Hepatocyte (in vitro differentiated cells): Measurements from ENCODE around the gene MYRF. TPM values are rescaled to one million over a fixed set of nuclear protein-coding genes. Genes with fewer than 3 reads are reported as not detected.

ENCODE experiments used
- DNase-seq: peaks from one replicate; pipeline ENCODE4 v3.0.0-alpha.2; 2016; ENCODE audit warnings: low spot score
- H2AFZ ChIP-seq: fragments of 200-600 bp; sonication (generic); 2 replicates; pipeline ENCODE4 v1.6.0; 2016; ENCODE audit warnings: antibody characterized with exemption, mild to moderate bottlenecking
- H3K27ac ChIP-seq: fragments of 200-600 bp; sonication (generic); 2 replicates; pipeline ENCODE4 v1.5.1; 2016; ENCODE audit warnings: mild to moderate bottlenecking
- H3K27me3 ChIP-seq: fragments of 200-600 bp; sonication (generic); 2 replicates; pipeline ENCODE4 v1.6.1; 2016
- H3K36me3 ChIP-seq: fragments of 200-600 bp; sonication (generic); replicated peaks from 2 replicates; pipeline ENCODE4 v1.5.1; 2016; ENCODE audit warnings: low read depth; ENCODE audit not compliant: insufficient read depth
- H3K4me1 ChIP-seq: fragments of 200-600 bp; sonication (generic); 2 replicates; pipeline ENCODE4 v1.5.1; 2016; ENCODE audit warnings: mild to moderate bottlenecking, moderate library complexity; ENCODE audit not compliant: insufficient read depth
- H3K4me2 ChIP-seq: fragments of 200-600 bp; sonication (generic); 2 replicates; pipeline ENCODE4 v1.6.0; 2016
- H3K4me3 ChIP-seq: fragments of 200-600 bp; sonication (generic); 2 replicates; pipeline ENCODE4 v1.5.1; 2016; ENCODE audit warnings: mild to moderate bottlenecking
- H3K79me2 ChIP-seq: fragments of 200-600 bp; sonication (generic); 2 replicates; pipeline ENCODE4 v1.6.0; 2017; ENCODE audit warnings: mild to moderate bottlenecking
- H3K9me2 ChIP-seq: fragments of 200-600 bp; sonication (generic); replicated peaks from 2 replicates; pipeline ENCODE4 v1.6.0; 2017; ENCODE audit warnings: mild to moderate bottlenecking; ENCODE audit not compliant: insufficient read depth
- H3K9me3 ChIP-seq: fragments of 200-600 bp; sonication (generic); 2 replicates; pipeline ENCODE4 v1.5.1; 2016; ENCODE audit warnings: low read depth, mild to moderate bottlenecking
- H4K20me1 ChIP-seq: fragments of 200-600 bp; sonication (generic); 2 replicates; pipeline ENCODE4 v1.6.0; 2016; ENCODE audit warnings: mild to moderate bottlenecking; ENCODE audit not compliant: insufficient read depth, poor library complexity, severe bottlenecking
- CTCF ChIP-seq: fragments of 200-600 bp; sonication (generic); IDR thresholded peaks from 2 replicates; pipeline ENCODE4 v1.5.1; 2016; ENCODE audit warnings: antibody characterized with exemption, mild to moderate bottlenecking; ENCODE audit not compliant: poor library complexity
- EZH2 ChIP-seq: fragments of 200-600 bp; sonication (generic); IDR thresholded peaks from 2 replicates; pipeline ENCODE4 v1.6.1; 2016; ENCODE audit warnings: antibody characterized with exemption, mild to moderate bottlenecking, borderline replicate concordance
- EZH2phosphoT487 ChIP-seq: fragments of 200-600 bp; sonication (generic); IDR thresholded peaks from one replicate; pipeline ENCODE4 v1.6.1; 2018; ENCODE audit warnings: antibody characterized with exemption, mild to moderate bottlenecking, low read depth, moderate library complexity; ENCODE audit not compliant: unreplicated experiment, severe bottlenecking
- WGBS: methylation state at CpG from one replicate; pipeline ENCODE4 v1.1.6; 2016; ENCODE audit warnings: low lambda C conversion rate; ENCODE audit errors: missing lambda C conversion rate; 5-methylcytosine and 5-hydroxymethylcytosine counted together
- polyA plus RNA-seq: library from polyadenylated mRNA; unstranded; fragments of >200 nt; fragmentation: Nextera tagmentation; extraction: Ambion mirVana; gene quantifications from 2 replicates; pipeline ENCODE4 v1.2.1, GENCODE V29; 2016
- total RNA-seq: library from RNA; depleted of rRNA; stranded (reverse); fragments of >200 nt; gene quantifications from 2 replicates; pipeline ENCODE4 v1.2.3, GENCODE V29; 2014

Gene MYRF
- total and polyA plus RNA-seq, 2 experiments from 2014 or later = 57.3 to 96.7 TPM

DNA sequence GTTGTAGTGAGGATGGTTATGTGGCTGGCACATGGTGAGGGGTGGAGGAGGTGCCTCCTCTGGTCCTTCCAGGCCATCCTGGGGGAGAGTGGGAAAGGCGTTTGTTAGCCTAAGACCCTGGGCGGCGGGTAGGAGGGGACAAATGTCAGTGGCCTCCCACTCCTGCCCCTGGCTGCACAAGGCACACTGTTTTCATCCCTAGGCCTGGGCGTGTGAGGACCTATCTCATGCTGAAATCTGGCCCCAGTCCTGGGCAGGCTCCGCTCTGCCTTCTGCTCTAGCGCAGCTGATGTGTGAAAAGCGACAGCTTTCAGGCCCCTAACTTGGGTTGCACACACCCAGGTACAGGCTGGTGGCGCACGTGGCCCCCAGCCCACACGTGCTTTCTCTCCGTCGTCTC lies 40.1 kb upstream of the MYRF start:
- peaks cover 7% of the 10 kb centered on the region for H3K4me1 ChIP-seq
- H3K4me3 ChIP-seq = no peak overlapping the region
- H3K4me2 ChIP-seq = no peak overlapping the region
- WGBS = 91% methylated on average over 12 of the region's 12 CpGs
- no peaks in the 10 kb centered on the region for H3K9me3 ChIP-seq
- H3K27me3 ChIP-seq = no peaks in the 10 kb centered on the region
- DNase-seq = no peak
- H3K79me2 ChIP-seq = peaks cover 7% of the 10 kb centered on the region
- TF ChIP-seq CTCF (no peak), EZH2 (no peak), EZH2phosphoT487 (no peak)
- H3K36me3 ChIP-seq = no peaks in the 10 kb centered on the region
- H3K27ac ChIP-seq = no peak overlapping the region
- peaks cover 4% of the 10 kb centered on the region for H4K20me1 ChIP-seq
- no peak overlapping the region for H2AFZ ChIP-seq
- no peaks in the 10 kb centered on the region for H3K9me2 ChIP-seq

DNA sequence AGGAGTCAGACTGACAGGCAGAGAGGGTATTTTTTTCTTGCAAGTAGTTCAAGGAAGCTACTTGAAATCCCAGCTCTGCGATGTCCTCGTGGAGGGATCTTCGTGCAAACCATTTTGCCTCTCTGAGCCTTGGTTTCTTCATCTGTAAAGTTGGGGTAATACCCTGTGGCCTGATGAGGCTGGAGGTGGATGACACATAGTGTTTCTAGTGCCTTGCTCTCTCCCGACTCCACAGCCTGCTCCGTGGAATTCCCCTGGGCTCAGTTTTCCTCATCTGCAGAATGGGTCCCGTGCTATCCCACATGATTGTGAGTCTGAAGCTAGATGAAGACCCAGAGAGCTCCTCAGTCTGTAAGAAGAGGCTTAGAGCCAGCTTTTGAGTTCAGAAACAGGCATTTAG lies 39.6 kb upstream of the MYRF start:
- DNase-seq = no peak
- Histone ChIP-seq H2AFZ (no peak overlapping the region), H3K79me2 (peaks cover 9% of the 10 kb centered on the region), H3K4me1 (peaks cover 8% of the 10 kb centered on the region), H3K27me3 (no peaks in the 10 kb centered on the region), H3K9me3 (no peaks in the 10 kb centered on the region), H3K4me3 (no peak overlapping the region), H3K36me3 (no peaks in the 10 kb centered on the region), H3K9me2 (no peaks in the 10 kb centered on the region), H3K4me2 (no peak overlapping the region), H3K27ac (no peak overlapping the region), H4K20me1 (peaks cover 2% of the 10 kb centered on the region)
- WGBS = 96% methylated on average over 6 of the region's 6 CpGs
- TF ChIP-seq CTCF (no peak), EZH2 (no peak), EZH2phosphoT487 (no peak)

GRCh38 chr11:61713464-61713863 lies 39.0 kb upstream of the MYRF start:
- H3K27me3 ChIP-seq = no peaks in the 10 kb centered on the region
- H3K79me2 ChIP-seq = peaks cover 7% of the 10 kb centered on the region
- H3K4me2 ChIP-seq = no peak overlapping the region
- 67% methylated on average over 9 of the region's 9 CpGs for WGBS
- H3K9me3 ChIP-seq = no peaks in the 10 kb centered on the region
- H3K4me3 ChIP-seq = no peak overlapping the region
- H3K4me1 ChIP-seq = peaks cover 14% of the 10 kb centered on the region
- H3K36me3 ChIP-seq = no peaks in the 10 kb centered on the region
- H2AFZ ChIP-seq = no peak overlapping the region
- TF ChIP-seq EZH2 (no peak), EZH2phosphoT487 (no peak)
- no peaks in the 10 kb centered on the region for H3K9me2 ChIP-seq
- no peak overlapping the region for H3K27ac ChIP-seq
- no peak for DNase-seq
- H4K20me1 ChIP-seq = no peaks in the 10 kb centered on the region

DNA sequence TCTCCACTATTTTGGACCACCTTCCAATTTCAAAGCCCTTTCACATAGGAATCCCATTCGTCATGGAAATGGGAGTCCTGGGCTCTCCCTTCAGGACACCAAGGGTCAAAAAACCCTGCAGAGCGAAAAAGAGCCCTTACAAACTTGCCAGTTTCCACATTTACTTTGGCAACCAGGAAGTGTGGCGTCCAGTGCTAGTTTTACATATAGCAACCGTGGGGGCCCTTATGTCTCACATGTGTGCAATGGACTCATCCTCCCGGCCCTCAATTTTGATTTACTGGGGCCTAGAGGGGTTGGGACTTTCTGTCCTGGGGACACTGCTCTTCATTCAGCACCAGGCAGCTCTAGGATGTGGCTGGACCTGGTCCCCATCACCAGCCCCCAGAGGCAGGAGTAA lies 38.5 kb upstream of the MYRF start:
- Histone ChIP-seq H3K9me3 (no peaks in the 10 kb centered on the region), H3K27ac (no peak overlapping the region), H3K4me1 (peaks cover 14% of the 10 kb centered on the region), H4K20me1 (no peaks in the 10 kb centered on the region), H3K4me3 (no peak overlapping the region), H3K4me2 (no peak overlapping the region), H3K27me3 (no peaks in the 10 kb centered on the region), H2AFZ (no peak overlapping the region), H3K36me3 (no peaks in the 10 kb centered on the region), H3K9me2 (no peaks in the 10 kb centered on the region), H3K79me2 (peaks cover 7% of the 10 kb centered on the region)
- DNase-seq = no peak
- TF ChIP-seq EZH2phosphoT487 (no peak), EZH2 (no peak)
- 79% methylated on average over 4 of the region's 5 CpGs for WGBS
